SK-N-MC (cell line): ENCODE data around the gene RAB29.

ENCODE experiments used
- DNase-seq: peaks from one replicate; pipeline ENCODE4 v3.0.0-alpha.2; 2011; ENCODE audit warnings: low read depth, low spot score
- H3K27ac ChIP-seq: fragments of 200-600 bp; sonication (generic); 2 replicates; pipeline ENCODE4 v1.5.1; 2016; ENCODE audit warnings: mixed run types
- H3K36me3 ChIP-seq: fragments of 200-600 bp; sonication (generic); 2 replicates; pipeline ENCODE4 v1.6.1; 2017; ENCODE audit warnings: antibody characterized with exemption, low read length, mixed read lengths; ENCODE audit not compliant: insufficient read depth
- H3K4me3 ChIP-seq: fragments of 200-600 bp; sonication (generic); 2 replicates; pipeline ENCODE4 v1.5.1; 2016
- H3K9ac ChIP-seq: fragments of 200-600 bp; sonication (generic); 2 replicates; pipeline ENCODE4 v1.8.0; 2017; ENCODE audit warnings: mixed run types, mixed read lengths; ENCODE audit not compliant: insufficient read length
- H3K9me3 ChIP-seq: fragments of 200-600 bp; sonication (generic); 2 replicates; pipeline ENCODE4 v1.6.1; 2017; ENCODE audit warnings: low read depth, mild to moderate bottlenecking, antibody characterized with exemption, low read length, moderate library complexity, mixed read lengths
- EZH2 ChIP-seq: fragments of 200-600 bp; sonication (generic); IDR thresholded peaks from one replicate; pipeline ENCODE4 v1.6.1; 2017; ENCODE audit warnings: antibody characterized with exemption
- FOXP2 ChIP-seq: optimal IDR thresholded peaks from 2 replicates; pipeline ENCODE3; 2011; ENCODE audit warnings: mild to moderate bottlenecking, moderate library complexity; ENCODE audit not compliant: insufficient read depth; ENCODE audit errors: extremely low read length, control extremely low read depth
- POLR2AphosphoS5 ChIP-seq: IDR thresholded peaks from 2 replicates; pipeline ENCODE4 v1.6.1; 2012; ENCODE audit warnings: mild to moderate bottlenecking, low read depth, low read length, borderline replicate concordance

RAB29 gene

DNA sequence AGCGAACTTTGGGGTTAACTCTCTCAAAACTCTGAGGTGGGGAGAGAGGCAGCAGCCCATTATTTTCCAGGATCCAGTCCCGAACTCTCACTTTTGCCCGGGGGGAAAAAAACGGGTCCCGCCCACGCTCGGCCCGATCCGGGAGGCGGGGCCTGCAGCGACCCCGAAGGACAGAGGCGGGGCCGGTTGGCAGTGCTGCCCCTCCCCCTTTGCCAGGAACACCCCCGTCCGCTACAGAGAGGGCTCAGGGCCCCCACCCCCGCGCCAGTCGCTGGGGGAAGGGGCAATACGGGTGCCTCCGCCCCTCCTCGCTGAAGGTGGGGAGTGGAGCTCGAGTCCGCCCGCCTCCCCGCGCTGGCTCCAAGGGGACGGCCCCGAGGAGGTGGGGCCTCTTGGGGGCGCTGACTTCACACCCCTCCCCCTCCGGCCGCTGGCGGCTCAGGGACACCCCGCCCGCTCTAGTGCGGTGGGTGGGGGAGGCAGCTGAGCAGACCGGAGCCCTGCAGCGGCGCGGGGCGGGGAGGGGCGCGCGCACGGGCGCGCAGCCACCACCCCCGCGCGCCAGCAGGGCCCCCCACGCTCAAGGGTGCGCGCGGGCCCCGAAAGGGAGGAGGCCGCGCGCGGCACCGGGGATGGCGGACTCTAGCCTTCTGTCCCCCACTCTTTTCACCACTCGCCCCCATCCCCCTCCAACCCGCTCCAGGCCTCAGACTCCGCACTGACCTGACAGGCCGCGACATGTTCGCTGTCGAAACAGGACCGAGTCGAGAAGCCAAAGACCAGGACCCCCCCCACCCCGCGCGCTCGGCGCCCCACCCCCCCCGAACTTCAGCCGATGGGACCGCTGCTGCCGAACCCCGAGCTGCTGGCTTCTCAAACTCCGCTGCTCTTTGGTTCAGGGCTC lies 25.8 kb downstream of the RAB29 start:
- peaks cover 44% of the 10 kb centered on the region for H3K36me3 ChIP-seq
- peak overlapping the region; percentile 95 for H3K27ac ChIP-seq
- peak overlapping the region; percentile 98 for H3K4me3 ChIP-seq
- peak; percentile 53 for DNase-seq
- H3K9ac ChIP-seq = peak overlapping the region; percentile 95
- no peaks in the 10 kb centered on the region for H3K9me3 ChIP-seq
- TF ChIP-seq EZH2 (no peak), POLR2AphosphoS5 (peak; percentile 76), FOXP2 (peak; percentile 63)

DNA sequence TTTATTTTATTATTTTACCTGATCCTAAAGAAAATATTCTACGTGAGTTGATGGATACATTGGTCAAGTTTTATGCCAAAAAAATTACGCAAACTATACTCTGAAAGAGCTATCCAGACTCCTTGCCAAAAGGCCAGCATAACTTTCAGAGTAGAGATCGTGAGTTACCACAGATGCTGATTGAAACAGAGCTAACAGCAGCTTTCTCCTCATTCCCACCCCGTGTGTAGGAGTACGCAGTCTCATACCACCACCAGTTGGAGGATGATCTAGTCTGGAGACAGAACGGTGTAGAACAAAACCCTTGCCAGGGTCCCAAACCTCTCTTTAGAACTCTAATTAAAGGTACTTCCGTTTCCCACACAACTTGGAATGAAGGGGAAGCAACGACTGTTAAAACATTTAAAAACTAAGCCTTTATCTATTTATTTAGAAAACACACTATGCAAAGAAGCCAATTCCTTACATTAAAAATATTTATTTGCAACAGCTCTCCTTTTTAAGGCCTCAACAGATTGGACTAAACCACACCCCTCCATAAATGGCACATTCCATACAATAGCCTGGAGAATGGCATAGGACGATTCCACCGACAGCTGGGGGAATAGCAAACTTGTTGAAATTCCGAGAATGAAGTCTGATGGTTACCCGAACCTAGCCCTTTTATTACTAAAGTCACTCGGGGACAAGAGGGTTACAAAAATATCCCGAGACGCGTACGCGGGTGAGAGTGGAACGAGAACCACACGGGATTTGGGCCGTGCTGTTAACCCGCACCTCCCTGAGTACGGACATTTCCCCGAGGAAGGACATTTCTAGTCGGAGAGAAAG lies 26.7 kb downstream of the RAB29 start:
- Histone ChIP-seq H3K9me3 (no peaks in the 10 kb centered on the region), H3K4me3 (peak overlapping the region; percentile 98), H3K27ac (peak overlapping the region; percentile 95), H3K9ac (peak overlapping the region; percentile 84), H3K36me3 (peaks cover 44% of the 10 kb centered on the region)
- DNase-seq = peak; percentile 24
- no peak for TF ChIP-seq EZH2
- no peak for TF ChIP-seq FOXP2
- TF ChIP-seq POLR2AphosphoS5 = no peak

DNA sequence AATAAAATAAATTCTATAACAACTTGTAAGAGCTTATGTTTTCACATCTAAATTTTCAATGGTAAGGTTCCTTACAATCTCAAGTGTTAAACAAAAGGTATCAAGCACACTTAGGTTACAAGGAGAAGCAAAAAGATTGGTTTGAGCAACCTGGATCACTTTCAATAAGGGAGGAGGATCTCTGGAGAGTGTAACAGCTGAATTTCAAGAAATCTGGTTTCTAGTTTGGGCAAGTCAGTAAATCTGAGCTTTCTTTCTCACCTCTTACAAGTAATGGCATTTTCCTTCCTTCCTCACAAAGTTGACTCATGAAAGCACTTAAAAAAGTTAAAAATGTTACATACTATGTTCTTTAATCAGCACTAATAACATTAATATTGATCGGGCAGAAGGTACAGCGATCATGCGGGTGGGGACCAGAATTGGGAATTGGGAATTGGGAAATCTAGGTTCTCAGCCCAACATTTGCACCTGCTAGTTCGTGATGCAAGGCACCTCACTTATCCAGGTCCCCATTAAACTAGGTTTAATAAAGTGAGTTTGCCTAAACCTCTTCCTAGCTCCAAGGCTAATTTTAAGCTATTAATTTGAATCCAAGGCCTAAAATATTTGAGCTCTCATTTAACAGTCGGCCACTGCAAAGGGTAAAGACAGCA lies 28.4 kb downstream of the RAB29 start:
- Histone ChIP-seq H3K27ac (no peak overlapping the region), H3K9ac (peak overlapping the region; percentile 84), H3K9me3 (no peaks in the 10 kb centered on the region), H3K4me3 (peak overlapping the region; percentile 98), H3K36me3 (peaks cover 48% of the 10 kb centered on the region)
- TF ChIP-seq FOXP2 = no peak
- TF ChIP-seq POLR2AphosphoS5 = no peak
- TF ChIP-seq EZH2 = no peak
- no peak for DNase-seq

DNA sequence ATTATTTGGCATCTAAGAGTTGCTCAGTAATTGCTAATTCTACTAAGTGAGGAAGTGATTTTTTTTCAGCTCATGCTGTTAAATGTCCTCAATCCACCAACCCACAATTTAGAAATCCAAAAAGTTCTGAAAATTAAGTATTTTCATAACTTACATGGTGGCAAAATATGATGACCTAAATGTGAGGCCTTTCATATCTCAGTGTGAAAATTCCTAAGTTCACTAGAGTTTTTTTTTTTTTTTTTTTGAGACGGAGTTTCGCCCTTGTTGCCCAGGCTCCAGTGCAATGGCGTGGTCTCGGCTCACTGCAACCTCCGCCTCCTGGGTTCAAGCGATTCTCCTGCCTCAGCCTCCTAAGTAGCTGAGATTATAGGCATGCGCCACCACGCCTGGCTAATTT lies 30.9 kb downstream of the RAB29 start:
- Histone ChIP-seq H3K36me3 (peaks cover 67% of the 10 kb centered on the region), H3K4me3 (no peak overlapping the region), H3K27ac (peak overlapping the region; percentile 21; the same call in 1 of the 2 replicates), H3K9me3 (no peaks in the 10 kb centered on the region), H3K9ac (no peak overlapping the region)
- no peak for DNase-seq
- no peak for TF ChIP-seq POLR2AphosphoS5
- no peak for TF ChIP-seq EZH2
- TF ChIP-seq FOXP2 = no peak

DNA sequence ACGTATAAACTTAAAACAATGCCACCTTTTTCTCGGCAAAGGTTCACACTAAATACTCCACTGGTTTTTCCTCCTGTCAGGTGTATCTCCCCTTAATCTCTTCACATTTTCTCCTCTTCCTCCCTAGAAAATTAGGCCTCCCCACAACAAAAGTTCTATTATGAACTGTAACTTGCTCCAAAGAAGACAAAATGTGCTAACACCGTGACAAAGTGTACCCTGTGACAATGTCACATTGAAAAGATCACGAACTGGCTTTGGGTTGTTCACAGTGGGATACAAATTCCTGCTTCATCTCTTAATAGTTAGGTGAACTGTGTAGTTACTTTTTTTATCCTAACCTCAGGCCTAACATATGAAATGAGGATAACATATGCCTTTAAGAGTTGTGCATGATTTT lies 31.3 kb downstream of the RAB29 start:
- Histone ChIP-seq H3K9me3 (no peaks in the 10 kb centered on the region), H3K27ac (peak overlapping the region; percentile 21; the same call in 1 of the 2 replicates), H3K9ac (no peak overlapping the region), H3K36me3 (peaks cover 69% of the 10 kb centered on the region), H3K4me3 (no peak overlapping the region)
- TF ChIP-seq FOXP2 (no peak), POLR2AphosphoS5 (no peak), EZH2 (no peak)
- DNase-seq = no peak

DNA sequence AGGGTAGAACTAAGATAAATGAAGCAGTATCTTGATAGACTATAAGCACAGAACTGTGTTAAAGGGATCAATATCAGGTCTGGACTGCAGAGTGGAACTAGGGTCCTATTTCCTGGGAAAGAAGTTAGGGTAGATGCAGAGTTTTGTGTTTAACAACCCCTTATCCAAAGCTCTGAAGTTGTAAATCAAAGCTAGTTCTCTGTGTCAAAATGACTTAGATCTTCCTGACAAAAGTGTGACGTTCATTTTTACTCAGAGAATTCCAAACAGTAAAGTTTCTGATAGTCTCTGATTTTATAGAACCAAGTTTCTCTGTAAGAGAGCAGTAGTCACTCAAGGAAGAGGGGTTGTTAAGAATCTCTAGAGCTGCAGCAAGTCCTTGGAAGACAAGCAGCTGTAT lies 33.6 kb downstream of the RAB29 start:
- Histone ChIP-seq H3K4me3 (no peak overlapping the region), H3K27ac (peak overlapping the region; percentile 14; the same call in 1 of the 2 replicates), H3K9me3 (no peaks in the 10 kb centered on the region), H3K36me3 (peaks cover 61% of the 10 kb centered on the region), H3K9ac (no peak overlapping the region)
- no peak for DNase-seq
- no peak for TF ChIP-seq EZH2
- TF ChIP-seq FOXP2 = no peak
- no peak for TF ChIP-seq POLR2AphosphoS5

DNA sequence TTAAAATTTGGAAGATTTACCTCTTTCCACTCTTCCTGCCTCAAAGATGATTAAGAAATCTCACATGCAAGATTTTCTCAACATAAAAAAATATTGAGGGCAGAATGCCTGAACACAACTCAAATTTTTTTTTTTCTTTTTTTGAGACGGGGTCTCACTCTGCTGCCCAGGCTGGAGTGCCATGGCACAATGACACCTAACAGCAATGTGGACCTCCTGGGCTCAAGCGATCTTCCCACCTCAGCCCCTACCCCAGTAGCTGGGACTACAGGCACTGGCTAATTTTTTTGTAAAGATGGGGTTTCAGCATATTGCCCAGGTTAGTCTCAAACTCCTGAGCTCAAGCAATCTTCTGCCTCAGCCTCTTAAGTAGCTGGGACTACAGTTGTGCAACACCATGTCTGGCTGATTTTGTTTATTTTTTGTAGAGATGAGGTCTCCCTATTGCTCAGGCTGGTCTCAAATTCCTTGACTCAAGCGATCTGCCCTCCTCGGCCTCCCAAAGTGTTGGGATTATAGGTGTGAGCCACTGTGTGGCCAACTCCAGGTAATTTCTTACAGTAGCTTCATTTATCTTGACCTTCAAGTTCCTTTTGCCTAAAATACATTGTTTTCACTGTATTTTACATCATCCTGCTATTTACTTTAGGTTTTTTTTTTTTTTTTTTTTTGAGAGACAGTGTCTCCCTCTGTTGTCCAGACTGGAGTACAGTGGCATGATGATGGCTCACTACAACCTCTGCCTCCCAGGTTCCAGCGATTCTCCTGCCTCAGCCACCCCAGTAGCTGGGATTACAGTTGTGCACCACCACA lies 35.7 kb downstream of the RAB29 start:
- Histone ChIP-seq H3K36me3 (peaks cover 60% of the 10 kb centered on the region), H3K27ac (peak overlapping the region; percentile 2; the same call in 1 of the 2 replicates), H3K4me3 (no peak overlapping the region), H3K9ac (no peak overlapping the region), H3K9me3 (no peaks in the 10 kb centered on the region)
- DNase-seq = no peak
- TF ChIP-seq EZH2 (no peak), FOXP2 (no peak)
